HG03558 (cell line): ENCODE measurements around the gene C3orf70.
"Not testable (repeated sequence)": the region's sequence is repeated elsewhere in the genome, so short reads cannot be mapped to it uniquely, and the experiment has no call there.

ENCODE experiments used
- ATAC-seq: cut with Tn5 transposase; IDR thresholded peaks from one replicate; pipeline ENCODE4 v1.9.1; 2021; ENCODE audit warnings: moderate number of reproducible peaks; ENCODE audit not compliant: unreplicated experiment; ENCODE audit errors: extremely low read depth

Gene C3orf70

GRCh38 chr3:185151964-185152409 lies 873 bp downstream of the C3orf70 start:
- no peak for ATAC-seq

- ATAC-seq, result no peak
Measured at GRCh38 chr3:185151101-185151963, 1.5 kb downstream of the C3orf70 start.

- no peak for ATAC-seq
Measured at GRCh38 chr3:185150561-185150960, 2.3 kb downstream of the C3orf70 start.

GRCh38 chr3:185149591-185149990 lies 3.3 kb downstream of the C3orf70 start:
- no peak for ATAC-seq

GRCh38 chr3:185145511-185145910 lies 7.3 kb downstream of the C3orf70 start:
- ATAC-seq, result no peak

GRCh38 chr3:185144784-185145183 lies 8.1 kb downstream of the C3orf70 start:
- no peak for ATAC-seq

- no peak for ATAC-seq
Measured at GRCh38 chr3:185137821-185138220, 15.0 kb downstream of the C3orf70 start.

- no peak for ATAC-seq
Measured at GRCh38 chr3:185134509-185134908, 18.4 kb downstream of the C3orf70 start.

GRCh38 chr3:185131602-185132256 lies 21.1 kb downstream of the C3orf70 start:
- no peak for ATAC-seq

- no peak for ATAC-seq
Measured at GRCh38 chr3:185129083-185129482, 23.8 kb downstream of the C3orf70 start.

- no peak for ATAC-seq
Measured at GRCh38 chr3:185126201-185126600, 26.7 kb downstream of the C3orf70 start.

GRCh38 chr3:185120126-185120525 lies 32.7 kb downstream of the C3orf70 start:
- ATAC-seq, result no peak

- no peak for ATAC-seq
Measured at GRCh38 chr3:185115371-185115770, 37.5 kb downstream of the C3orf70 start.

GRCh38 chr3:185114756-185115155 lies 38.1 kb downstream of the C3orf70 start:
- ATAC-seq, result no peak

GRCh38 chr3:185112186-185112585 lies 40.7 kb downstream of the C3orf70 start:
- ATAC-seq, result no peak

- ATAC-seq, result not testable (repeated sequence)
Measured at GRCh38 chr3:185109012-185109411, 43.8 kb downstream of the C3orf70 start.

- not testable (repeated sequence) for ATAC-seq
Measured at GRCh38 chr3:185106256-185106890, 46.5 kb downstream of the C3orf70 start.

- ATAC-seq, result no peak
Measured at GRCh38 chr3:185103359-185104127, 49.3 kb downstream of the C3orf70 start.

GRCh38 chr3:185094697-185095096 lies 58.2 kb downstream of the C3orf70 start:
- no peak for ATAC-seq

- no peak for ATAC-seq
Measured at GRCh38 chr3:185093116-185093515, 59.7 kb downstream of the C3orf70 start.
